HG03520 (cell line): ENCODE data around the gene ERGIC1.
"Not testable (repeated sequence)": the region's sequence is repeated elsewhere in the genome, so short reads cannot be mapped to it uniquely, and the experiment has no call there.

ENCODE experiments used
- ATAC-seq: cut with Tn5 transposase; IDR thresholded peaks from one replicate; pipeline ENCODE4 v1.9.1; 2021; ENCODE audit warnings: mild to moderate bottlenecking, moderate library complexity; ENCODE audit not compliant: unreplicated experiment

ERGIC1 gene

DNA sequence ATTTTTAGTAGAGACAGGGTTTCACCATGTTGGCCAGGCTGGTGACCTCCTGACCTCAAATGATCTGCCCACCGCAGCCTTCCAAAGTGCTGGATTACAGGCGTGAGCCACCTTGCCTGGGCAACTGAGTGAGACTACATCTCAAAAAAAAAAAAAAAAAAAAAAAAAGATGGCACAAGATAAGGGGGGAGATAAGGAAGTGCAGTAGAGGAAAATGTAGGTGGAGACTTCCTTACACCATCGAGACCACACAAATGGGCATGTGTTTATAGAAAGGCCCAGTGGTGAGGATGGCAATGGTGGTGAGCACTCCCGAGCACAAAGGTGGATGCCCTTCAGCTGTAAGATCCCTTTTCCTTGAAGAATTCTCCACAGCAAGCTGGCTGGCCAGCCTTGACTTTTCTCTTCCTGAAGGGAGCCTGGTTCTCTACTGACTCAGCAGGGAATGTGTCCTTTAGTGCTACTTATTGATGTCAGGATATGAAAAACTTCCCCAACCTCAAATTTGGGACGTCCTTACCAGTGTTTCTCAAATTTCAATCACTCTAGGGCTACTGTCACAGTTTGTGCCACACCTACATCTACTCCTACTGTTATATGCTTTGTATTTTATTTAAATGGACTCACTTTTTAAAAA is 28.2 kb downstream of the ERGIC1 start:
- ATAC-seq: no peak

DNA sequence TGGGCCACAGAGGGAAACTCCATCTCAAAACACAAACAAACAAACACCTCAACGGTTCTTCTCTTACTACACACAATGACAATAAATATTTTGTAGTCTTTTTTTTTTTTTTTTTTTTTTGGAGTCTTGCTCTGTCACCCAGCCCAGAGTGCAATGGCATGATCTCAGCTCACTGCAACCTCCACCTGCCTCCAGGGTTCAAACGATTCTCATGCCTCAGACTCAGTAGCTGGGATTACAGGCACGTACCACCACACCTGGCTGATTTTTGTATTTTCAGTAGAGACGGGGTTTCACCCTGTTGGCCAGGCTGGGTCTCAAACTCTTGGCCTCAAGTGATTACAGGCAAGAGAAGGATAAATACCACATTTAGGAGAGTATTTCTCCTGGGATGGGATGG is 30.1 kb downstream of the ERGIC1 start:
- not testable (repeated sequence) for ATAC-seq

DNA sequence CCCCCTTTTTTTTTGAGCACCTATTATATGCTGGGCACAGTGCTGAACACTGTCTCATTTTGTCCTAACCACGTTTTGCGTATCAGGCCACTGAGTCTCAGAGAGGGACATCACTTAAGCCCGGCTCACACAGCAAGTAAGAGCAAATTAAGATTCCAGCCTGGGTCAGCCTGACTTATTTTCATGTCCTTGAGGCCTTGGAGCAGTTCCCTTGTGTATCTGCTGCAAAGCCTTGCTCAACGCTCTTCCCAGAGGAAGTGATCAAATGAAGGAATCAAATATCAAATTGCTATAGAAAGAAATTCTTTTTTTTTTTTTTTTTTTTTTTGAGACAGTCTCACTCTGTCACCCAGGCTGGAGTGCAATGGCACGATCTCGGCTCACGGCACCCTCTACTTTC is 30.7 kb downstream of the ERGIC1 start:
- no peak for ATAC-seq

DNA sequence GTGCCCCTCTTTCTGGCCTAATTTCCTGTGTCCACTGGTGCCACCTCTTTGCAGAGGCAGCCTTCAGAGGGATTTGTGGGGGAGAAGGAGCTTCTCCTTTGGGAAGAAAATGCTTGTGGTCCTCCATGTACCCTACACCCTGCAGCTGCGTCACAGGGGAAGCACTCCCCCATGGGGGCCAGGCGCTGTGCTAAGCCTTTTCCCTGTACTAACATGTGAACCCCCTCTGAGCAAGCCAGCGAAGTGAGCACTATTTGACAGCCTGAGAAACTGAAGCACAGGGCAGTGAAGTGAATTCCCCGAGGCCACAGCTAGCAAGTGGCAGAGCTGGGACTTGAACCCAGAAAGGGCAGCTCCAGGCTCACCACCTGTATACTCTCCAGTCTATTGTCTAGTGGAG is 32.3 kb downstream of the ERGIC1 start:
- no peak for ATAC-seq

DNA sequence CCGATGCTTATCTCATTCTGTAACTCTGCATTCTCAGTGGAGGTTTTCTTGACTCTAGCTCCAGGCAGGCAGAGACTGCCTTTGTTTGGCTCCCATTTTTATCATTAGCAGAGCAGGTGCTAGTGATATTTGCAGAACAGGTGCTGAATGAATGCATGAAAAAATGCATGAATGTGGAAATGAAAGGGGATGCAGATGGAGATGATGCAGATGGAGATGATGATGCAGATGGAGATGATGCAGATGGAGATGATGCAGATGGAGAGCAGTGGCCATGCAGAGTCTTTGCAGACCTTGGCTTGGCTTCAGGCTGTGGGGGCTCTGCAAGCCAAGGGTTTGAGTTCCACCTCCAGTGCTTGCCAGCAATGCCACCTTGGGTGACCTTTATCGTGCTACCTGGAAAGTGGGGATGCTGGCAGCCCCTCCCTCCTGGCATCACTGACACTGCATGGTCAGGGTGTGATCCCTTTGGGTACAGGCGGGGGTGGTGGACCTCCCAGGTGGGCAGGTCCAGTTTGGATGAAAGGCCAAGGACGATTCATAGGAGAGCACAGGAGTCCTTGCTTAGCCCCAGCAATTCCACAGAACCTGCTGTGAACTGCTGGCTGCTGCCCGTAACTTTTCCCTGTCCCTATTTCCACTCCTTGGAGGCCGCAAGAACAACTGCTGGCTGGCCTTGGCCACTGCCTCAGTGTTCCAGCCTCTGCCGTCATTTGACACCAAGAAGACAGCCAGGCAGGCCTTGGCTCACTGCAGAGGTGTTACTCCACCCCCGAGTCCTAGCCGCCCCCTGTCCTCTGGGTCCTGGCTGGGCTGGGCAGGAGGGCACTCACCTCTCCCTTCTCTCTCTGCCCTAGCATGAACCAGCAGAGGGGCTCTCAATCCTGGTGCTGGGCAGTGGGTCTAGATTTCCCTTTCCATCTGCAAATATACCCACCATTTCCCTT is 33.0 kb downstream of the ERGIC1 start:
- ATAC-seq: no peak

DNA sequence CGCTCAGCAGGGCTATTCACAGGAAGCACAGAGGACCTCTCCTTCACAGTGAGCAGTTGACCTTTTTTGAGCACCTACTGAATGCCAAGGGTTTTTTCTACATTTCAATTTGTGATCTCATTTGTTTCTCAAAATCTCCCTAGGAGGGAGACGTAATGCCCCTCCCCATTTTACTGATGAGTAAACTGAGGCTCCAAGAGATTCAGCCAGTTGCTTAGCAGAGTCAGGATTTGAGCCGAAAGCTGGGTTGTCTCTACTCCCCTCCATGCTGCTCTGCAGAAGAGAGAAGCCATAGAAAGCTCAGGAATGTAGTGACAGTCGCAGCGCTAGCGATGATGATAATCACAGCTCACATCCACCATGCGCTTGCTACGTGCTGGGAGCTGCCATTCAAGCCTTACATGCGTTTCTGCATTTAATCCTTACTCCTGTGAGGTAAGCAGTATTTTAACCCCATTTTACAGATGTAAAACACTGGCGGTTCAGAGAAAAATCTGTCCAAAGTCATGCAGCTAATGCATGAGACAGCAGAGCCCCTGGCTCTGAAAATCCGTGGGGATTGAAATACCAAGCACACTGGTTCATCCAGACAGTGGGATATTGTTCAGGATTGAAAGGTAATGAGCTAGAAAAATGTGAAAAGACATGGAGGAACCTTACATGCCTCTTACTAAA is 33.8 kb downstream of the ERGIC1 start:
- ATAC-seq: no peak

DNA sequence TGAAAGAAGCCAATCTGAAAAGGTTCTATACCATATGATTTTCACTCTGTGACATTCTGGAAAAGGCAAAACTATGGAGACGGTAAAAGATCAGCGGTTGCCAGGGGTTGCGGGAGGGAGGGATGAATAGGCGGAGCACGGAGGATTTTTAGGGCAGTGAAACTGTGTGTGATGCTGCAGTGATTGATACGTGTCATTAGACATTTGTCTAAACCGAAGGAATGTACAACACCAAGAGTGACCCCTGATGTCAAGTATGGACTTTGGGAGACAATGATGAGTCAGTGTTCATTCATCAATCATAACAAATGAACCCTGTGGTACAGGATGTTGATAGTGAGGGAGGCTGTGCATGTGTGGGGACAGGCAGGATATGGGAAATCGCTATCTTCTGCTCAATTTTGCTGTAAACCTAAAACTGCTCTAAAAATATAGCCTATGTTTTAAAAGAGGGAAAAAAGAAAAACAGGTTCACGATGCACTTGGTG is 34.4 kb downstream of the ERGIC1 start:
- ATAC-seq: no peak

DNA sequence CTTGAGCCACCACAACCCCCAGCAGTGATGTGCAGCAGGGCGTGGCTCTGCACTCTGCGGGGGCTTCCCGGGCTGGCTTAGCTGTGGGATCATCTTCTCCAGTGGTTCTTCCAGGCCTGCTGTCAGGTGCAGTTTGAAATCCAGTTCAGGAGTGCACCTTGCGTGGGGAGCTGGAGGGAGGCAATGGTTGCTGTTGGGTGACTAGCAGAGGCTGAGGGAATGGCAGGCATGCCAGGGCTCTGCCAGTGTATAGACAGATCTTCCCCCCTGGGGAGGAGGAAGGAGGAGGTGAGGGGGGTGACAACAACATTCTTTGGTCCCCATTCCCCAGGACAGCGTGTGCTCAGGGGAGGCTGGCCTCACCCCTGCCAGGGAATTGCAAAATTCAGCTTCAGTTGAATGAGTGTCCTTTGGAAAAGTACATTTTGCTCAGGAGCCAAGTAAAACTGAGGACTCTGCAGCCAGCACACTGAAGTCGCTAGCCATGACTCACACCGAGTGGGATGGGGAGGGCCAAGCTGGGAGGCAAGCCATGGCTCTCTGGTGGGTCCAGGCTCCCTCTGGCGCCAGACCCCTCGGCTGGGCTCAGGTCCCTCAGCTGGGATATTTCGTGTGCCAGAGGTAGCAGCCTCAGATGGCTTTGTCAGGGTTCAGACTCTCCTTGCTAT is 35.0 kb downstream of the ERGIC1 start:
- ATAC-seq: no peak

DNA sequence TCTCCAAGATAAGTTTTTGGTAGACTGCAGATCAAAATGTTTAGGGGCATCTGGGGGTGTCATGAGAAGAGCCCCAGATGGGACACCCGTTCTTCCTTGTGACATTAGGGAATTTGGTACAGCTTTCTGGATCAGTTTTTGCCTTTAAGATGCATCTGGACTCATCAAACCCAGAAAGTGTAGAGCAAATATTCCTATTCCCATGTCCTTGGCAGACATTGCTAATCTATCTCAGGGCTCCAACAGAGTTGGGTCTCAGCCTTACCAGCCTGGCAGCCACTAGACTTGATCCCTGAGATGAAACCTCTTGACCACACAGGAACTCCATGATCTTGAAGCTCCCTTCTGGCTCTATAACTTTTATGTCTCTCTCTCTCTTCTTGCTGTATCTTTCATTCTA is 35.6 kb downstream of the ERGIC1 start:
- ATAC-seq: no peak

DNA sequence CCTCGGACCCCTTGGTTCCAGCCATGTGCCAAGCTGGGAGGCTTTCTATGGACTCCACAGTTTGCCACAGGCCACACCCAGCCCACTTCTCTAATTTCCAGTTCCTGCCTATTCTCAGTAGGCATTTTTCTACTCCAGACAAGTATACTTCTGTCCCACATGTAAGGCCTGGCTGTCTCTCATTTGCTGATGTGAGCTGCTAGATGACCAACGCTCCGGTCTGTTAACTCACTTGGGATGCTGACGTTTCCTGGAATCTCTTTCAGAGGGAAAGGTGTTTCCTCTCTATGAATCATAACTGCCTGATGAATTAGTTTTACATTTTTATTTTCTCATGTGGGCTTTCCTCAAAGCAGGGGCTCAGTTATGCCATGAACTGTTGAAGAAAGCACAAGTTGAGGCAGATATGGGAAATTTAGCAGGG is 36.3 kb downstream of the ERGIC1 start:
- ATAC-seq: no peak

DNA sequence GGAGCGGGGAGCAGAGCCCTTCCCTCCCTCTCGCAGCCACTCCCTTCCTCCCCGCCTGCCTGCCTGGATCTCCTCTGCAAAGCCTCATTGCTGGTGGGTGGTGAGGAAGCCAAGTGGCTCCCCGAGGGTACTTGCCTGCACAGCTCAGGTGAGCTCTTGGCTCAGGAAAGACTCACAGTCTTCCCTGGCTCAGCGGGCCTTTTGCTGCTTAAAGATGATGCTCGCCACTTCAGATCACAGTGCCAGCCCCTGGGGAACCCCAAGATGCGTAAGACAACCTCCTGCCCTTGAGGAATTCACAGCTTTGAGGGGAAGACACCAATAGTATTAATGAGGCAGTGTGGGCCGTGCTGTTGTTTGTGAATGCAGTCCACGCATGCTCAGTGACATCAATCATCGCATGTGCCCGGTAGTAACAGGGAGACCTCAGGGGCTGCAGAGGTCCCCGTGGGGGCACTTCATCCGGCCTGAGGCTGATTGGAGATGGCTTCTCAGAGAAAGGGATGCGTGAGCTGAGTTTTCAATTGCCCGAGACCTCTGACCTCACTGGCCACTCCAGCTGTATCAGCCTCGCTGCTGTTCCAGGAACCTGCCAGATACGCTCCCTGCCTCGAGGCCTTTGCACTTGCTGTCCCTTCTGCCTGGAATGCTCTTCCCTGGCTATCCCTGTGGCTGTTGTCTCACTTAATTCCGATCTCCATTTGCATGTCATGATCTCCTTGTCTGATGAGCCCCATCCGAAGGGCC is 36.8 kb downstream of the ERGIC1 start:
- ATAC-seq: no peak

DNA sequence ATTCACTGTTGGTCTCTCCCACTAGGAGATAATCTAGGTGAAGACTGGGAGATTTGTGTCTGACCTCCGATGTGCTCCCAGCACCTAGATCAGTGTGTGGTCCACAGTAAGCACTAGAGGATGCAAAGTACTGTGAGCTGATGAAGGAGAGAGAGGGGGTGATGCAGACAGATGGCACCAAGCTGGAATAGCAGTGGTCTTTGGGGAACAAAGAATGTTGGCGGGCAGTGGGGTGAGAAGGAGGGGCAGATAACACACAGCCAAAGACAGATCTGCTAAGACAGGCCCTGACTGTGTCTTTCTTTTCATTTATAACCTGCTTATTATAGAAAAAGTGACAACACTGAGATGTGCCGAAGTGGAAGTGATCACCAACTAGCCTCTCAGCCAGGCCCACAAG is 37.5 kb downstream of the ERGIC1 start:
- ATAC-seq: no peak

DNA sequence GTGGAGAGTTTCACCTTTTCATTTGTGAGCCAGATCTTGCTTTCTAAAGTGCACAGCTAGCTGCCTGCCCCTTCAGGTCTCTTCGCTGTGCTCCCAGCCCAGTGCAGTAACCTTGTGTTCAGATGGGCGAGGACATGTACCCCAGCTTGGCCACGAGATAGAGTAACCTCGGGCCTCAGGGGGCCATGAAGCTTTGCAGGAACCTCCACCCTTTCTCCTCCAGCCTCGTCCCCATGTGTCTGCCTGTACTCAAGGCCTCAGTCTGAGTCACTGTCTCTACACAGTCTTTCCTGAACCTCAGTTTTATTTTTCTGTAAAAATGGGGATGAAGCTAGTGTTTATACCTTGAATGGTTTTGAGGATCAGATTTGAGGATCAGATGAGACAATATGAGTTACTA is 37.9 kb downstream of the ERGIC1 start:
- ATAC-seq: no peak

DNA sequence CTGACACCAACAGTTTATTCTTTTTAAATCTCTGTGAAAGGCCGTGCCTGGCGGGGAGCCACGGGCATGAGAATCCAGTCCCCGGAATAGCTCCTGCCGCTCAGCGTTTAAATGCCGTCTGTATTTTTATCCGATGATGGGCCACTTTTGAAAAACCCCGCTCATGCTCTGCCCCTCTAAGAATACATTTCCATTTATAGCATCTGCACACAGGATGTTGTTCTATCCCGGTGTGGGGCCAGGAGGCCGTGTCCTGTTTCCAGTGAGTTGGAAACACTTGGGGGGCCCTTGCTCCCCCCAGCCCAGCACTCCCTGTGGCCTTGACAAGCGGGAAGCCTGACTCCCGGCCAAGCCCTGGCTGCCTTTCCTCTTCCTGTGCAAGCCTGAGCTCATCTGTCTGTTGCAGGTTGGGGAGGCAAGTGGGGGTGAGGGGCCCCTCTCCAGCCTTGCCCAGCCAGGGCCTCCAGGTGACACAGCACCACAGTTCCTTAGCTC is 39.0 kb downstream of the ERGIC1 start:
- ATAC-seq: no peak

DNA sequence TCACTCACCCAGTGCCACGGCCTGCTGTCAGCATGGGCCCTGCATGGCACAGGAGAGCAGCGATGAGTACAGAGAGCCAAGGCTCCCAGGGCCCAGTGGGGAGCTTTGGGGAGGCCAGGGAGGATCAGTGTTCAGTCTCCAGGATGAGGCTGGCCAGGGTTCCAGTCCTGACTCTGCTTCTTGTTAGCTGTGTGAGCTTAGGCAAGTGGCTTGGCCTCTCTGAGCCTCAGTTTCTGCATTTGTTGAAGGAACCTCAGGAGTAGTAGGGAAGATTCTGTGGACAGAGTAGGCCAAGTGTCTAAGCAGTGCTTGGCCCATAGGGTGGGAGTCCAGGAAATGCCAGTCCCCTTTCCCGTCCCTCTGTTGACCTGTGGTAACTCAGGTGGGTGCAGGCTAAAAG is 39.5 kb downstream of the ERGIC1 start:
- no peak for ATAC-seq

DNA sequence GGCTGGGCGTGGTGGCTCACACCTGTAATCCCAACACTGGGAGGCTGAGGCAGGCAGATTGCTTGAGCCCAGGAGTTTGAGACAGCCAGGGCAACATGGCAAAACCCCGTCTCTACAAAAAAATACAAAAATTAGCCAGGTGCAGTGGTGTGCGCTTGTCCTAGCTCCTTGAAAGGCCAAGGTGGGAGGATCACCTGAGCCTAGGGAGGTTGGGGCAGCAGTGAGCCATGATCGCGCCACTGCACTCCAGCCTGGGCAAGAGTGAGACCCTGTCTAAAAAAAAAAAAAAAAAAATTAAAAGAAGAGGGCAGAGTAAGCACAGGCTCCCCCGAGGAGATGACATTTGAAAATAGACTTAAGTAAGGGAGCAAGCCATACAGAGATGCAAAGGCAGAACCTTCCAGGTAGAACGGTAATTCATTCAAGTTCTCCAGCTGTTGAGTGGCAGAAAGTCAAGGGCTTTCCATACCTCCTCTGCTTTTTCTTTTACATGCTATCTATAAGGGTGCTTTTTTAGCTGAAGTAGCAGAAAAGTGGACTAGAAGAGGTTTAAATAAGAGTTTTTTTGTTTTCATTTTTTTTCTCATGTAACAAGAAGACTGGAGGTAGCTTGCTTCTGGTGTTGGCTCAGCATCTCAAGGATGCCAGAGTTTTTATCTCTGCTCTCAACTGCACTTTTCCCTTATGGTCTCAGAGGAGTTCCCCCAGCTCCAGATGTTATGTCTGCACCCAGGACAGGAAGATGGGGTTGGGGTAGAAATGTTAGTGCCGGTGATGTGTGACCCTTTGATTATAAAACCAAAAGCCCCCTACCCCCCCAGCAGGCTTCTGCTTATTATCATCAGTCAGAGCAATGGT is 40.8 kb downstream of the ERGIC1 start:
- ATAC-seq: no peak

DNA sequence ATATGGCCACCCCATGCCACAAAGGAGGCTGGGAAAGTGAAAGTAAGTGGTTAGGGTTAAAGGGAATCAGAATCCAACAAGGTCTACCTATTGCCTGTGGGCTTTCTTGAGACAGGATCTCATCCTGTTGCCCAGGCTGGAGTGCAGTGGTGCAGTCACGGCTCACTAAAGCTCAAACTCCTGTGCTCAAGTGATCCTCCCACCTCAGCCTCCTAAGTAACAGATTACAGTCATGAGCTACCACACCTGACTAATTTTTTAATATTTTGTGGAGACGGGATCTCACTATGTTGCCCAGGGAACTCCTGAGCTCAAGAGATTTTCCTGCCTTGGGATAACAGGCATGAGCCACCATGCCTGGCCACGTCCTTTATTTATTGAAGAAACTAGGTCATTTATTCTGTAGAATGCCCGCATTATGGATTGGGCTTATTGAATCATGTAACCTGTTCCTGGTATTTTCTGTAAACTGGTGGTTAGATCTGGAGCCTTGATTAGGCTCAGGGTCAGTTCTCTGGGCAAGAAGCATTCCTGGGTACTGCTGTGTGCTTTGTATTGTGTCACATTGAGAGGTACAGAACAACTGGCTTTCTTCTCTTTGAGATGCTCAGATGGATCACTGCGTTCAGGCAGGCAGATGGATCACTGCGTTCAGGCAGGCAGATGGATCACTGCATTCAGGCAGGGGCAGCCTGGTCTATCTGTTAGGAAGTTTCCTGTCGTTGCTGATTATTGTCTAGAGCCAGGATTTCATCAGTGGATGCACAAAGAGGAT is 41.6 kb downstream of the ERGIC1 start:
- ATAC-seq: no peak

DNA sequence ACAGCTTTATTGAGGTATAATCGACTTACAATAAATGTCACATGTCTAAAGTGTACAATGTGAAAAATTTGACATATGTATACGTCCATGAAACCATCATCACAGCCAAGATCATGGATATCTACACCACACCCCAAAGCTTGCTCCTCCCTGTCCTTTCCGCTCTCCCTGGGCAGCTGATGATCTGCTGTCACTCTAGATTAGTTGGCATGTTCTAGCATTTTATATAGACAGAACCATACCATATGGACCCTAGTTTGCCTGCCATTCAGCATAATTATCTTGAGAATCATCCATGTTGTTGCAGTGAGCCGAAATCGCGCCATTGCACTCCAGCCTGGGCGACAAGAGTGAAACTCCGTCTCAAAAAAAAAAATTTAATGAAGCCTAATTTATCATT is 42.5 kb downstream of the ERGIC1 start:
- no peak for ATAC-seq
